Vagina (tissue), 2 donors: ENCODE measurements around the gene CSTB. TPM values are rescaled to one million over a fixed set of nuclear protein-coding genes. Genes with fewer than 3 reads are reported as not detected.

Experiments
- DNase-seq, 2 donors: peaks; one replicate each; pipeline ENCODE4 v3.0.0-alpha.2; 2017; ENCODE audit errors: extremely low spot score in 2 of 2
- H3K27ac ChIP-seq: fragments of 200-600 bp; sonication (generic); one replicate; pipeline ENCODE4 v1.5.1; 2019
- H3K27me3 ChIP-seq: fragments of 200-600 bp; sonication (generic); one replicate; pipeline ENCODE4 v1.5.1; 2019
- H3K36me3 ChIP-seq, 2 donors: fragments of 200-600 bp; sonication (generic); one replicate each; pipeline ENCODE4 v1.5.1; 2017 to 2019
- H3K4me1 ChIP-seq: fragments of 200-600 bp; sonication (generic); one replicate; pipeline ENCODE4 v1.5.1; 2019
- H3K4me3 ChIP-seq, 2 donors: fragments of 200-600 bp; sonication (generic); 1 replicate in 1 of 2; 2 replicates in 1 of 2; pipeline ENCODE4 v1.5.1; 2016 to 2019
- H3K9me3 ChIP-seq: fragments of 200-600 bp; sonication (generic); one replicate; pipeline ENCODE4 v1.5.1; 2019
- CTCF ChIP-seq, 3 experiments: fragments of 450-650 bp in 2 of 3; fragments of 200-600 bp in 1 of 3; sonication (generic) in 1 of 3; IDR thresholded peaks; one replicate each; pipeline ENCODE4 v1.5.1; 2017 to 2019; ENCODE audit warnings: antibody characterized with exemption in 3 of 3, mild to moderate bottlenecking in 2 of 3, moderate library complexity in 2 of 3
- POLR2A ChIP-seq, 2 donors: fragments of 450-650 bp; IDR thresholded peaks; one replicate each; pipeline ENCODE4 v1.6.1; 2017; ENCODE audit warnings: antibody characterized with exemption in 2 of 2, mild to moderate bottlenecking in 2 of 2, moderate library complexity in 2 of 2
- POLR2AphosphoS5 ChIP-seq, 2 donors: sonication (generic); formaldehyde crosslinking; IDR thresholded peaks; one replicate each; pipeline ENCODE4 v1.9.0; 2017; ENCODE audit warnings: antibody characterized with exemption in 2 of 2, mild to moderate bottlenecking in 2 of 2, low read depth in 1 of 2; ENCODE audit not compliant: insufficient read depth in 1 of 2
- intact Hi-C: fragments of 100-400 bp; cut with DNase I; formaldehyde crosslinking; loops from one replicate; pipeline ENCODE4 v1.15.1; 2023
- small RNA-seq: library from RNA; depleted of rRNA; stranded (forward); fragments of <200 nt; gene quantifications from one replicate; pipeline ENCODE3, GENCODE V24; 2016
- total RNA-seq: library from RNA; depleted of rRNA; stranded (reverse); fragments of >200 nt; gene quantifications from one replicate; pipeline ENCODE4 v1.2.3, GENCODE V29; 2016

CSTB gene
- total RNA-seq, 1 donor from 2014 or later = 173 TPM

GRCh38 chr21:43726686-43727518, 49.2 kb downstream of the CSTB start:
- intact Hi-C loops = loop anchor here (10.0 kb wide), 1 partner anchor 48 kb away; the partner anchor contains the start of gene CSTB
- no peak for TF ChIP-seq POLR2AphosphoS5 (IDR thresholded peaks at IDR 0.05; ENCODE audit: insufficient read depth in 1 of 2, low read depth in 1 of 2)
- no peak for TF ChIP-seq POLR2A (IDR thresholded peaks at IDR 0.05)
- TF ChIP-seq CTCF (IDR thresholded peaks at IDR 0.05) = no peak
- Histone ChIP-seq H3K27ac (peak overlapping the region; percentile 96), H3K27me3 (no peaks in the 10 kb centered on the region), H3K4me1 (peaks cover 70% of the 10 kb centered on the region), H3K4me3 (no peak overlapping the region), H3K36me3 (no peaks in the 10 kb centered on the region), H3K9me3 (no peaks in the 10 kb centered on the region)
- DNase-seq = no peak

Small RNA genes lying within 50 kb of the gene (small RNA-seq; reads per million reads assigned to genes)
- not detected for gene AP001052.1

Other genes with a start within 250 kb of the CSTB start
- gene HSF2BP, start 116.8 kb downstream of the CSTB start, total RNA-seq = 2.7 TPM
- 18.9 TPM for gene RRP1B, start 116.7 kb downstream of the CSTB start, total RNA-seq
- gene PDXK, start 57.2 kb downstream of the CSTB start, total RNA-seq = 58.7 TPM
- 18.2 TPM for gene RRP1, start 13.3 kb upstream of the CSTB start, total RNA-seq
- gene AGPAT3, start 88.9 kb upstream of the CSTB start, total RNA-seq = 34.4 TPM
- gene TRAPPC10, start 236.0 kb upstream of the CSTB start, total RNA-seq = 22.6 TPM